NK-92 (cell line): ENCODE results near the gene SREBF1.

ENCODE experiments used
- DNase-seq: peaks from one replicate; lab custom pipeline; 2025; ENCODE audit not compliant: unreplicated experiment; lab: John Stamatoyannopoulos, UW

The SREBF1 gene

GRCh38 chr17:17826342-17826713 lies 10.5 kb downstream of the SREBF1 start:
- DNase-seq: no peak

- DNase-seq: no peak
Observed at GRCh38 chr17:17824783-17825614, 11.8 kb downstream of the SREBF1 start.

GRCh38 chr17:17824119-17824782 lies 12.5 kb downstream of the SREBF1 start:
- DNase-seq: no peak

GRCh38 chr17:17823433-17824118 lies 13.2 kb downstream of the SREBF1 start:
- no peak for DNase-seq

GRCh38 chr17:17822616-17823015 lies 14.2 kb downstream of the SREBF1 start:
- DNase-seq: no peak

- DNase-seq: no peak
Observed at GRCh38 chr17:17822189-17822588, 14.6 kb downstream of the SREBF1 start.

GRCh38 chr17:17820463-17821158 lies 16.2 kb downstream of the SREBF1 start:
- no peak for DNase-seq

GRCh38 chr17:17820046-17820445 lies 16.7 kb downstream of the SREBF1 start:
- DNase-seq: no peak

- DNase-seq: no peak
Observed at GRCh38 chr17:17819561-17819995, 17.2 kb downstream of the SREBF1 start.

- no peak for DNase-seq
Observed at GRCh38 chr17:17819111-17819510, 17.7 kb downstream of the SREBF1 start.

- no peak for DNase-seq
Observed at GRCh38 chr17:17818088-17818526, 18.7 kb downstream of the SREBF1 start.

GRCh38 chr17:17817552-17817947 lies 19.2 kb downstream of the SREBF1 start:
- no peak for DNase-seq

GRCh38 chr17:17816831-17817551 lies 19.8 kb downstream of the SREBF1 start:
- no peak for DNase-seq

- DNase-seq: no peak
Observed at GRCh38 chr17:17816240-17816814, 20.5 kb downstream of the SREBF1 start.

- DNase-seq: no peak
Observed at GRCh38 chr17:17815436-17816200, 21.2 kb downstream of the SREBF1 start.

- DNase-seq: no peak
Observed at GRCh38 chr17:17815062-17815406, 21.8 kb downstream of the SREBF1 start.

- no peak for DNase-seq
Observed at GRCh38 chr17:17814162-17815061, 22.4 kb downstream of the SREBF1 start.

- DNase-seq: no peak
Observed at GRCh38 chr17:17813725-17814095, 23.1 kb downstream of the SREBF1 start.
